Measurements from ENCODE around the gene DNAH2.

GRCh38 chr17:7816926-7817642, 99.5 kb downstream of the DNAH2 start:
- TF ChIP-seq POLR2A (IDR thresholded peaks at IDR 0.05) = no peak
- TF ChIP-seq, protein P1, sequence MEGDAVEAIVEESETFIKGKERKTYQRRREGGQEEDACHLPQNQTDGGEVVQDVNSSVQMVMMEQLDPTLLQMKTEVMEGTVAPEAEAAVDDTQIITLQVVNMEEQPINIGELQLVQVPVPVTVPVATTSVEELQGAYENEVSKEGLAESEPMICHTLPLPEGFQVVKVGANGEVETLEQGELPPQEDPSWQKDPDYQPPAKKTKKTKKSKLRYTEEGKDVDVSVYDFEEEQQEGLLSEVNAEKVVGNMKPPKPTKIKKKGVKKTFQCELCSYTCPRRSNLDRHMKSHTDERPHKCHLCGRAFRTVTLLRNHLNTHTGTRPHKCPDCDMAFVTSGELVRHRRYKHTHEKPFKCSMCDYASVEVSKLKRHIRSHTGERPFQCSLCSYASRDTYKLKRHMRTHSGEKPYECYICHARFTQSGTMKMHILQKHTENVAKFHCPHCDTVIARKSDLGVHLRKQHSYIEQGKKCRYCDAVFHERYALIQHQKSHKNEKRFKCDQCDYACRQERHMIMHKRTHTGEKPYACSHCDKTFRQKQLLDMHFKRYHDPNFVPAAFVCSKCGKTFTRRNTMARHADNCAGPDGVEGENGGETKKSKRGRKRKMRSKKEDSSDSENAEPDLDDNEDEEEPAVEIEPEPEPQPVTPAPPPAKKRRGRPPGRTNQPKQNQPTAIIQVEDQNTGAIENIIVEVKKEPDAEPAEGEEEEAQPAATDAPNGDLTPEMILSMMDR (IDR thresholded peaks at IDR 0.05) = no peak
